ENCODE results near the gene SPOCK1. TPM values are rescaled to one million over a fixed set of nuclear protein-coding genes. Genes with fewer than 3 reads are reported as not detected.

The SPOCK1 gene
- total and polyA plus RNA-seq, 2 experiments from 2014 or later, result 8.2 to 10.5 TPM

GRCh38 chr5:136979131-136979530 is 520.0 kb downstream of the SPOCK1 start:
- H3F3A ChIP-seq (replicated peaks; ENCODE audit: low read depth), result no peaks in the 10 kb centered on the region
- H3K9me2 ChIP-seq (ENCODE audit: insufficient read depth), result no peaks in the 10 kb centered on the region
- H3K36me3 Mint-ChIP-seq (ENCODE audit: low read depth), result no peaks in the 10 kb centered on the region
- TF ChIP-seq EZH2phosphoT487 (IDR thresholded peaks at IDR 0.05; ENCODE audit: unreplicated experiment) (no peak), CREB1 (CRISPR knock-in tag; IDR thresholded peaks at IDR 0.05; ENCODE audit: low read depth) (no peak), JUNB (IDR thresholded peaks at IDR 0.05; ENCODE audit: unreplicated experiment) (no peak), REST (IDR thresholded peaks at IDR 0.05; ENCODE audit: unreplicated experiment) (no peak), POLR2AphosphoS5 (IDR thresholded peaks at IDR 0.05; ENCODE audit: low read depth) (no peak), STAT1 (IDR thresholded peaks at IDR 0.05; ENCODE audit: unreplicated experiment) (no peak)
- TF ChIP-seq, protein P1, sequence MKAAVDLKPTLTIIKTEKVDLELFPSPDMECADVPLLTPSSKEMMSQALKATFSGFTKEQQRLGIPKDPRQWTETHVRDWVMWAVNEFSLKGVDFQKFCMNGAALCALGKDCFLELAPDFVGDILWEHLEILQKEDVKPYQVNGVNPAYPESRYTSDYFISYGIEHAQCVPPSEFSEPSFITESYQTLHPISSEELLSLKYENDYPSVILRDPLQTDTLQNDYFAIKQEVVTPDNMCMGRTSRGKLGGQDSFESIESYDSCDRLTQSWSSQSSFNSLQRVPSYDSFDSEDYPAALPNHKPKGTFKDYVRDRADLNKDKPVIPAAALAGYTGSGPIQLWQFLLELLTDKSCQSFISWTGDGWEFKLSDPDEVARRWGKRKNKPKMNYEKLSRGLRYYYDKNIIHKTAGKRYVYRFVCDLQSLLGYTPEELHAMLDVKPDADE (IDR thresholded peaks at IDR 0.05), result no peak
- peaks cover 3% of the 10 kb centered on the region; the same call in 1 of the 3 replicates for H3K4me1 Mint-ChIP-seq
- ATAC-seq, result no peak
- H4K20me1 ChIP-seq (replicated peaks; ENCODE audit: insufficient read depth), result no peaks in the 10 kb centered on the region
- H3K4me3 Mint-ChIP-seq, result no peak overlapping the region
- H3K4me1 ChIP-seq (ENCODE audit: insufficient read depth), result no peaks in the 10 kb centered on the region
- no peak overlapping the region for H3K4me3 ChIP-seq
- H3K36me3 ChIP-seq (ENCODE audit: insufficient read depth), result no peaks in the 10 kb centered on the region
- no peaks in the 10 kb centered on the region for H3K79me2 ChIP-seq (replicated peaks; ENCODE audit: insufficient read depth)
- H2AFZ ChIP-seq, result no peak overlapping the region
- H3K27me3 Mint-ChIP-seq (ENCODE audit: insufficient read depth, low read depth, poor library complexity), result no peaks in the 10 kb centered on the region
- H3K27ac Mint-ChIP-seq, result no peak overlapping the region
- H3K4me2 ChIP-seq, result no peak overlapping the region
- no peak overlapping the region for H3K27ac ChIP-seq (ENCODE audit: low read depth)
- H3K9me3 Mint-ChIP-seq, result no peaks in the 10 kb centered on the region
- no peaks in the 10 kb centered on the region for H3K27me3 ChIP-seq (ENCODE audit: insufficient read depth)
- DNase-seq (ENCODE audit: low spot score), result no peak

GRCh38 chr5:136963504-136963903 is 535.6 kb downstream of the SPOCK1 start:
- DNase-seq (ENCODE audit: low spot score) (no peak), ATAC-seq (no peak)
- peaks cover 12% of the 10 kb centered on the region; the same call in 2 of the 3 replicates for H3K4me1 Mint-ChIP-seq
- no peaks in the 10 kb centered on the region for H3K27me3 Mint-ChIP-seq (ENCODE audit: insufficient read depth, low read depth, poor library complexity)
- H3K36me3 Mint-ChIP-seq (ENCODE audit: low read depth), result no peaks in the 10 kb centered on the region
- no peaks in the 10 kb centered on the region for H4K20me1 ChIP-seq (replicated peaks; ENCODE audit: insufficient read depth)
- H3F3A ChIP-seq (replicated peaks; ENCODE audit: low read depth), result no peaks in the 10 kb centered on the region
- no peak overlapping the region for H3K27ac Mint-ChIP-seq
- H3K36me3 ChIP-seq (ENCODE audit: insufficient read depth), result no peaks in the 10 kb centered on the region
- no peaks in the 10 kb centered on the region for H3K79me2 ChIP-seq (replicated peaks; ENCODE audit: insufficient read depth)
- H3K4me3 ChIP-seq, result no peak overlapping the region
- no peak overlapping the region for H3K4me2 ChIP-seq
- H3K4me1 ChIP-seq (ENCODE audit: insufficient read depth), result peaks cover 7% of the 10 kb centered on the region
- H3K27me3 ChIP-seq (ENCODE audit: insufficient read depth), result no peaks in the 10 kb centered on the region
- peaks cover 8% of the 10 kb centered on the region; the same call in 1 of the 2 replicates for H3K9me2 ChIP-seq (ENCODE audit: insufficient read depth)
- no peaks in the 10 kb centered on the region; the same call in 2 of the 3 replicates for H3K9me3 Mint-ChIP-seq
- no peak overlapping the region for H3K4me3 Mint-ChIP-seq
- TF ChIP-seq EZH2 (IDR thresholded peaks at IDR 0.05; ENCODE audit: low read depth, unreplicated experiment) (no peak), ZNF331 (CRISPR knock-in tag; IDR thresholded peaks at IDR 0.05; ENCODE audit: low read depth) (no peak), ZNF114 (CRISPR knock-in tag; IDR thresholded peaks at IDR 0.05) (no peak), STAT1 (IDR thresholded peaks at IDR 0.05; ENCODE audit: unreplicated experiment) (no peak), POLR2AphosphoS5 (IDR thresholded peaks at IDR 0.05; ENCODE audit: low read depth) (no peak), EZH2phosphoT487 (IDR thresholded peaks at IDR 0.05; ENCODE audit: unreplicated experiment) (no peak), CTCF (conservative IDR thresholded peaks at IDR 0.05; ENCODE audit: low read depth in 2 of 2) (no peak)
- H2AFZ ChIP-seq, result peak overlapping the region; percentile 38; the same call in 1 of the 2 replicates
- H3K27ac ChIP-seq (ENCODE audit: low read depth), result no peak overlapping the region

Data from GM23338 (cell line).